Stimulated activated CD4-positive, alpha-beta T cell treated with anti-CD3 and anti-CD28 coated beads, Interleukin-1b, Interleukin-23, amount 100 ng/mL, for 48 hours (primary cell): ENCODE data around the gene ABHD11.
A peak's percentile ranks its signal among the peaks of the same experiment; 100 is the strongest.
"Not testable (repeated sequence)": the region's sequence is repeated elsewhere in the genome, so short reads cannot be mapped to it uniquely, and the experiment has no call there.

Experiments
- DNase-seq: peaks from one replicate; pipeline ENCODE4 v3.0.0-alpha.2; 2020

Gene ABHD11

DNA sequence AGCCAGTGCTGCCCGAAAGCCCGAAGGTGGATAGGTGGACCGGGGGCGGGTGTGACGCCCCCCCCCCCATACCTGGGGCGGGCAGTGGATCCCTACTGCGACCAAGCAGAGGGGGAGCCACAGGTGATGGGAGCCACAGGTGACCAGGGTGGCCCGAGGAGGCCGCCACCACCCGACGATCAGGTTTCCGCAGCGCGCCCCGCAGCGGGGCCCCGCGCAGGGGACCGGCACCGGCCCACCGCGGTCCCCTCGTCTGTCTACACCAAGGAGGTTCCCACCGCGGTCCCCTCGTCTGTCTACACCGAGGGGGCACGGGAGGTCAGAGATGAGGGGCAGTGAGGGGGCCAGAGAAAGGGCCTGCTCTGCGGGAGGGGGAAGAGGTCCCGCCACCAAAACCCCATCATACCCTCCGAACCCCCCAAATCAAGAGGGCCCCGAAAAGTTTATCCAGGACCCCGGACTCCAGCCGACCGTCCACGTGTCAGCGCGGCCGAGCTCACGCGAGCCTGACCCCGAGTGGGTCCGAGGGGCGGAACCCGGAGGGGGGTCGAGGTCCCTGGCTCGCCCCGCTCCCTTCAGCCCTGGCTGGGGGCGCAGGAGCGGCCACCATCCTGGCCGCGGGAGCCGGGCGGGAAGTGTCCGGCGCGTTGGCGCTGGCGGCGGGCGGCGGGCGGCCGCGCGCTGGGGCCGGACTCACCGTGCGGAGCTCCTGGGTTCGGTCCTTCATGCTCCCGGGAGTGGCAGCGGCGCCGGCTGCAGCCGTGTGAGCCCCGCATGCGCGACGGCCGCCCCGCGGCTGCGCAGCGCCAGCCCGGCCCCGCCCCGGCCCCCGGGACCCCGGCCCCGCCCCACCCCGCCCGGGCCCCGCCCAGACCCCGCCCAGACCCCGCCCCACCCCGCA is 19.4 kb downstream of the ABHD11 start, which contains the start of gene STX1A:
TSS of gene STX1A (minus strand) at position 765 of the 901 bp plus-strand sequence. CDS start at position 727, 38 bp downstream.
- DNase-seq = peak; percentile 66

DNA sequence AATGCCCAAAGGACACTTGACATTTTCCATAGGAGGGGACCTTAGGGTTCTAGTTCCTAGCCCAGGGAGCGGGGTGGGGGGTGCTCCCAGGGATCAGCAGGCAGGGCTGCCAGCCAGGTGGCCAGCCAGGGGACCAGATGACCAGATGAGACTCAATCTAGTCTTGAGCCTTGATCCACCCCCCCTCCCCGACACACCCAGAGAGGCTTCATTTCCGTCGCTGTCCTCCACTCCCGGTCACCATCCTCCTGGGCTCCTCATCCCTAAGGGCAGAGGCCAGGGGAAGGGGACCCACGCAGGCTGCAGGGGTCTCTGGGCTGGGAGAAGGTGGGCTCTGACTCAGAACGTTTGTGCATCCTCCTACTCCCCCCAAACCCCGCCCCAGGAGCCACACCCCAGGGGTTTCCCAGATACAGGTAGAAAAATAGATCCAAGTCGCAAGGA is 20.1 kb downstream of the ABHD11 start:
- no peak for DNase-seq

DNA sequence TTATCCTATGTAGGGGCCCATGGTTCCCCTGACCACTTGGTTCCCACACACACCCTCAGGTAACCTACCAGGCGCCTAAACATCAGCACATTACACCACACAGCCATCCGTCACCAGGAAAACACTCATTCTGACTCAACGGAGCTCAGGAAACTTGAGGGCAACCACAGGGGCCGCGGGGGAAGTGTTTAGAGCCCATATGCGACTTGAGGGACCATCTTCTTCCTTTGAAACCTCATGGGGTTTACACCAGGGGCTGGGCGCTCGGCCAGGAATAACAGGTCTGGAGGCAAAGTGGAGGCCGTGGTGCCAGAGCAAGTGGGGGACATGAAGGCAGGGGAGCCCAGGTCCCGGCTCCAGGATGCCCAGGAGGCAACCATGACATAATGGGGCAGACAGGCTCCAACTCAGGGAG is 20.6 kb downstream of the ABHD11 start:
- DNase-seq = peak; percentile 80

DNA sequence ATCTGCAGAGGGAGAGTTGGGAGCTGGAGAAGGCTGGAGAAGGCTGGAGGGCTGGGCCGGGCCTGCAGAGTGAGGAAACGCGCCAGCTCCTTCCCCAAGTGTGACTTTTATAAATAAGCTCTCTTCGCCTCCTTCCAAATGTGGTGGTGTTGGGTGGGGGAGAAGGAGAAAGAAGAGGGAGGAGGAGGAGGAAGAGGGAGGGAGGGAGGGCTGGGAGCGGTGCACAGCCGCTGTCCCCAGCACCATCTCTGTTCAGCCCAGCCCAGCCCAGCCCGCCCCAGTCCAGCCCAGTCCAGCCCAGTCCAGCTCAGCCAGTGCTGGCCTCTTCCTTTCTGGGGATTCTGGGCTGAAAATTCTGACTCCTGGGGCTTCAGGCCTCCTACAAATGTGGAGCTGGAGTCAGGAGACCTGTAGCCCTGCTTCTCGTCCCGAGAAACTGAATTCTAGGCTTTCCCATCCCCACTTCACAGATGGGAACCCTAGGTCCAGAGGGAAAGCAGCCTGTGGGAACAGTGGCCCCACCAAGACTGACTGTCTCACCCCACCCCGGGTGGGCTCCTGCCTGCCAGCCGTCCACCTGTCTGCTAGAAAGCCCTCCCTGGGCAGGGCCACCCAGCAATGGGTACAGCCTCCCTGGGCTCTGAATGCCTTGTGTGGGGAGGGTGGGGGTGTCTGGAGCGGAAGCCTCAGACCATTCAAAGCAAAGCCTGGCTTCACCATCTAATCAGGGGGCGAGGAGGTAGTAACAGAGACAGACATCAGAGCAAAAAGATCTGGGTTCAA is 21.4 kb downstream of the ABHD11 start:
- no peak for DNase-seq

DNA sequence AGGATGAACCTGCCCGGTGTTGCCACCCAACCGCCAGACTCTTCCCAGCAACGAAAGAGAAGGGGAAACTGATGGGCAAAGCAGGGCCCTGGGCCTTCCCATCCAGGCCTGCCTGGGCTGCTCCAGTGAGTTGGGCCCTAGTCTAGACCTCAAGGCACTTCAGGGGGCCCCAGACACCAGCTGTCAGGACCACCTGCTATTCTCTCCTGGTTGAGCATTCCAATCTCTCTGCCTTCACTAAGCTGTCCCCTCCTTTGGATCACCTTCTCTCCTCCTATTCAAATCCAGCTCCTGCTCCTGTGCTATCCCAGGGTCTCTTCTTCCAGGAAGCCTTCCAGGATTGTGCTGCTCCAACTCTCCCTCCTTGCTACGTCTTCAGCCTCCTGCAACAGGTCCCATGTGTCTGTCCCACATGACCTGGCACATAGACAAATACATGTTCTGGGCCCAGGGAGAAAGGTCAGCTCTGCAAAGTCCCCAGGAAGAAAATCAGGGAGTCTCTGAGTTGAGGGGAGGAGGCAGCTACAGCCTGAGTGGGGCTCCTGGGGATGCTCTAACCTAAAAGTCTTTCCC is 22.2 kb downstream of the ABHD11 start:
- DNase-seq = no peak

DNA sequence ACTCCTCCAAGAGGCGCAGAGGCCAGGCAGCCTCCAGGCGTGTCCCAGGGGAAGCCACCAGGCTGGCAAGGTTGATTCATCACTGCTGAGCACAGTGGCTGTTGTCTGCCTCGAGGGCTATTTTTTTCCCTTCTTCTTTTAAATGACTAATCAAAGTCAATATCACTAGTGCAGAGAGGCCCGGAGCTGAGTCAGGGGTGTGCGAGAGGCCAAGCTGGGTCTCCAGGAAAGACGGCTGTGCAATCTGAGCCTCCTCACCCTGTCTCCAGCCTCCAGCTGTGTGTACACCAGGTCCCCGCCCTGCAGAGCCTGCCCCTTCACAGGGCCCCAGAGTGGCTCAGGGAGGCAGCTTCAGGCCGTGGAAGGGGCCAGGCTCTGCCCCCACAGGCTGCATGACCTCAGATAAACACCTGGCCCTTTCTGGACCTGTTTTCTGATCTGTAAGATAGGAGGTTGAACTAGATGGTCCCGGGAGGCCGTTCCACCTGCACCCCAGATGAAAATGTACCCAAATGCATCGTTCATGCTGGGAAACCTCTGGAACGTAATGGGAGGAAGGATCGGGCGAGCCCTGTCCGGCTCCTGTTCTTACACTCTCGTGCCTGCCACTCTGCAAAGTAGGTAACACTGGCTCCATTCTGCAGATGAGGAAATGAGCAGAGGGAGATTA is 22.8 kb downstream of the ABHD11 start:
- DNase-seq = peak; percentile 91

DNA sequence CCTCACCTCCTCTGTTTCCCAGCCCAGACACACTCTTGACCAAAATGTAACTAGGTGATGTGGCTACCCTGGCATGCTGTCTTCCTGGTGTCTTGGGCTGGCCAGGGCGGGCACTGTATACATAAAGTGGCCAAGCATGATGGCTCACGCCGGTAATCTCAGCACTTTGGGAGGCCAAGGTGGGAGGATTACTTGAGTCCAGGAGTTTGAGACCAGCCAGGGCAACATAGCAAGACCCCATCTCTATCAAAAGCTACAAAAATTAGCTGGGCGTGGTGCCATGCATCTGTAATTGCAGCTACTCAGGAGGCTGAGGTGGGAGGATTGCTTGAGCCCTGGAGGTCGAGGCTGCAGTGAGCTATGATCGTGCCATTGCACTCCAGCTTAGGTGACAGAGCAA is 25.3 kb downstream of the ABHD11 start:
- not testable (repeated sequence) for DNase-seq

DNA sequence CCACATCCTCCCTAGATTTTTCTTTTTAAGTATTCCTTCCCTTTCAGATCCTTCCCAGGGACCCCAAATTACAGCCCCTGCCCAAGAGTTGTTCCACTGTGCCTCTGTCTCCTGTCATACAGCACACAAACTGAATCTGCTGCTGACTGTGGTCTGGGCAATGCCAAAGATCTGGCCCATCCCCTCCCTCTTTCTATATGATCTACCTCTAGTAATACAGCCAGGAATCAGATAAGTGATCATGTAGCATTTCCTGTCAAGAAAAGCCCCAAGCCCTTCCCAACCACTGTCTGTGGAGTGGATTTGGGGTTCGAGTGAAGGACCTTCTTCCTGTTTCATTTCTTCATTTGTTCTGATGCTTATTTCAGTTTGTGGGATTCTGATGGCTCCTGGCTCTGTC is 25.8 kb downstream of the ABHD11 start:
- no peak for DNase-seq

DNA sequence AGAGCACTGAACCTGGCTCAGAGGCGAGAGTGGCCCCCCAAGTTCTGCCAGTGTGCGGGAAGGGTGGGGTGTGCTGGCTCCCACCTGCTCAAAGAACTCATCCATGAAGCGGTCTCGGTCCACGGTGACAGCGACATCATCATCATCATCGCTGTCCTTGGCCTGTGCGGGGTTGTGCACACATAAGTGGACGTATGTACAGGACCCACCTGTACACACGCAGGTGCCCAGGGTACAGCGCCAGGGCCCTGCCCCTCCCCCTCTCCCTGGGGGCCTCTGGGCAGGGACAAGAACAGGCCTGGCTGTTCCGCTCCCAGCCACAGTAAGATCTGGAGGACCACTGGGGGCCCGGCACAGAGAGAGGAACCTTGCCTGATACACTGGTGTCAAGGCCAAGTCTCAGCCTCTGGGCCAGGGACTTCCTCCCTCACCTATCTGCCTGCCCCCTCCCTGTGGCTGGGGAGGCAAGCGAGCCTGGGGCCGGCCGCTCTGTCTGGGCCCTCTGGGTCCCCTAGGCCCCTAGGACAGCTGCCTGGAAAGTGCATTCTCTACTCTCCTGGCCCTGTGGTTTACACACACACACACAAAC is 29.5 kb downstream of the ABHD11 start:
- DNase-seq = no peak

DNA sequence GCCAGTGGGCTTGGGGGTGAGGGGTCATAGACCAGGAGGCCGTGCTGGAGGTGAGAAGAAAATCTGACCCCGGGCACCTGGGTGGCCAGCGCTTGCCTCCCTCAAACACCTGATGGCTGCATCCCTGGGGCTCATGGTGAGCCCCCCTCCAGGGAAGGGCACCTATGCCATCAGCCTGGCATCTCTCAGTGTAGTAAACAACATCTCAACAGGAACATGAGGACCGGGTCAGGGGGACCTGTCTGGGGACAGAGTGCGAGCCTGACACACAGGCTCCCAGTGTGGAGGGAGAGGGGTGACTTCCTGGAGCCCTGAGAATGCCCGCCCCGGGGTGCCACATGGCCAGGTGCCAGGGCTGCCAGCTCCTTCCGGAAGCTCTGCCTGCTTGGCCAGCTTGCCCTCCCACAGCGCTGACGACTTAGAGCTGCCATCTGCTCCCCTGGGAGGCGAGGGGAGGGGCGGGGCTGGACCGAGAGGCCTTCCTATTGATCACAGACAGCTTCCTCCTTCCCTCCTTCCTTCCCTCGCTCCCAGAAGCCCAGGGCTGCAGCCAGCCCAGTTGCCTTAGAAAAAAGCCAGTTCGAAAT is 31.5 kb downstream of the ABHD11 start:
- no peak for DNase-seq

DNA sequence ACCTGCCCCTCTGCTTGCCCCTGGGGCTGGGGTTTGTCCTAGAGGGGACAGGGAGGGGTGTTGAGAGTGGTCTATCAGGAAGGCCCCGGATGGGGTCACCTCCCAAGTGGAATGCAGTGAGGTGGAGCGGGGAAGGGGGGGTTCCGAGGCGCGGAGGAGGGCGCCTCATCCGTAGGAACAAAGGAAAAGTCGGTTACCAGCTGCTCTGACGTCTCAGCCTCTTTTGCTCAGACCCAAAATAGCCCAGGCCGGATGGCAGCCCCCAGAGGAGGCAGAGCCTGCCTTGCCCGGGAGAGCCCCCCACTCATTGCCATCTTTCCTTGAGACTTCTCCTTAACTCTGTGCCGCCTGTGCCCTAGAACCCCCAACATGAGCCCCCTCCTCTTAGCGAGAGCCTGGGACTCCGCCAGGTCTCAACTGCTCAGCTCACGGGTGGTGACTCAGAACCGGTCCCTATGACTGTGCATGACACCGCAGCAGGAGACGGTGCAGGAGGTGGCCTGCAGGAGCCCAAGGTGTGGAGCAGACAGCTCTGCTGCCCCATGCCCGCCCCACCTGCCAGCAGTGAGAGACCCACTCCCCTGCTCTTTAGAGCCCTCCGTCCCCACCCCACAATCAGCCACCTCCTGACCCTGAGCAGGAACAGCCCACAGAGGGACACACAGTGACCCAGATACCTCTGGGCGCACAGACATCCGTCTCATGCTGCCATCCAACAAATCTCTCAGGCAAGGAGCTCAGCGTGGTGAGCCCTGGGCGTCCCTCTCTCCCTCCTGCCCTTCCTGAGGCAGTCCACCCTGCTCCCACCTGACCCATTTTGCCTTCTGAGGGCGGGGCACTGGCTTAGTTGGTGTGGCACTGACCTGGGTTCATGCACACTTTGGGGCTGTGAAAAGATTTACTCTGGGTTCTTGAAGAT is 32.2 kb downstream of the ABHD11 start:
- DNase-seq = peak; percentile 66

DNA sequence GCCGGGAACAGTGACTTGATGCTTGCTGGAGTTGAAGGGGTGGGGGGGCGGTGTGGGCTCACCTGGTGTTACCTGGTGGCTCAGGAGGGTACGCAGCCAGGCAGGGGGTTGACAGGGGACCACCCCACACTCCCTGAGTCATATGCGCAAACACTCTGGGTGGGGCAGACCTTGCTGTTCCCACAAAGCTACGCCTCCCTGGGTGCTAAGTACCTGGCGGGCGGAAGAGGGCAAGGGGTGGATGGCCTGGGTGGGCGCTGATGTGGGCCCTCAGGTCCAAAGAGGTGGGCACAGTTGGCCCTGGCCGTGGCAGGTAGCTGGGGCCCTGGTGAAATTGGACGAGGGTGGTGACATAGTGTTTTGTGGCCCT is 33.1 kb downstream of the ABHD11 start:
- no peak for DNase-seq

DNA sequence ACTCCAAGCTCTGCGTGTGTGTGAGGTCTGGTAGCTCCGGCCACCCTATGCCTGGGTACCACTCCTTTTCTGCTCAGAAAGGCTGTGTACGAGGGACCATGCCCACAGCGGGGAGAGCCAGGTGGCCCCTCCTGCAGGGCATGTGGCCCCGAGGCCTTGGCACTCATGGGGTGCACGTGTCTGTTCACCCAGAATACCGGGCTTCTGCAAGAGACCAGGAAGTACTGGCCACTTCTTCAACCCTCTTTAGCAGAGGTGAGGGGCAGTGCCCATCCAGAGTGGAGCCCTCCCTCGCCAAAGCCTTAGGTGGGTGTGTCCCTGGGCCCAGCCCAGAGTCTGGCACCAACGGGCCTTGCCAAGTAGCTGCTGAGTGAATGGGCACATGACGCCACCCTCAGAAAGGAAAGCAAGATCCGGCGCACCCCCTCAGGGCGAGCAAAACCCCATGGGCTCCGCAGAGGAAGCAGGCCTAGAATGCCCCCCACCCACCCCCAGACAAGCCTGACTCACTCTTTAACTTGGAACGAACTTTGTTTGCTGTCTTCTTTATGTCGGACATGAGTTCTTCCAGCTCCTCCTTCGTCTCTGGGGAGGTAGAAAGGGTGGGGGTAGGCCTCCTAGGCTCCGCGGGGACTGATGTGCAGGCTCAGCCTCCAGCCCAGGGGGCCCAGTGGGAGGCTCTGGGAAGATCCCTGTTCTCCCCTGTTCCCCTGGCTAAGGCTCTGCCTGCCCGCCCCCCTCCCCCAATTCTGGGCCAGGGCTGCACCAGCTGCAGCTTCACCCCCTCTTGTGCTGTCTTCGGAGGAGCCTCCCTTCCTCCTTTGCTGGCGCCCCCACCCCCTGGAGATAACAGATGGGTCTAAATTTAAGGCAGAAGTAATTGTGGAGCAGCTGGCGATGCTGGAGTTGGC is 33.7 kb downstream of the ABHD11 start:
- DNase-seq = no peak

DNA sequence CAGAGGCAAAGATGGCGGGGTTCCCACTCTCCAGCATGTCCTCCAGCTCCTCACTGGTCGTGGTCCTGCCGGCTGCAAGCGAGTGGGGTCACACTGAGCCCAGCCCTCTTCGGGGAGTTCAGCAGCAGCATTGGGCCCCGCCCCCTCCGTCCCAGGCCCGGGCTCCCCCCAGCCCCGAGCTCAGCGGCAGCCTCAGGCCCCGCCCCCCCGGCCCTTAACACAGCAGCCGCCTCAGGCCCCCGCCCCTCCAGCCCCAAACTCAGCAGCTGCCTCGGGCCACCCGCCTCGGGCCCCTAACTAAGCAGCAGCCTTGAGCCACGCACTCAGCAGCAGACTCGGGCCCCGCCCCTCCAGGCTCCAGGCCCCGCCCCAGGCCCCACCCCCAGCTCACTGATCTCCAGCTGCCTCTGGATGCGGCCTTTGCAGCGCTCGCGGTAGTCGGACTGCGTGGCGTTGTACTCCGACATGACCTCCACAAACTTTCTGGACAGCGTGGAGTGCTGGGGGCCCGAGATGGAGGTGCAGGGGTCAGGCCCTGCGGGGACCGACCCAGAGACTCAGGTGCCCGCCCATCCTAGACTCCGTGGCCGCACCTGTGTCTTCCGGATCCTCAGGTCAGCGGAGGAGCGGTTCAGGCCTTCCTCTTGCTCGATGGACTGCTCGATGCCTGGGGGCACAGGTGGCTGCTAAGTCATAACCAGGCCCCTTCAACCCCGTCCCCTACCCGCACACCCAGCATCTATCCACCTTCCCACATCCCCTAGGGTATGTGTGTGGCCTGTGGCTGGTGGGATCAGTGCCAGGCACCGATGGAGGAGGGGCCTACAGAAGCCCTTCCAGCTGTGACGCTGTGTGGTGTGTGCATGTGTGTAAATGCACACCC is 34.6 kb downstream of the ABHD11 start:
- DNase-seq = peak; percentile 42

DNA sequence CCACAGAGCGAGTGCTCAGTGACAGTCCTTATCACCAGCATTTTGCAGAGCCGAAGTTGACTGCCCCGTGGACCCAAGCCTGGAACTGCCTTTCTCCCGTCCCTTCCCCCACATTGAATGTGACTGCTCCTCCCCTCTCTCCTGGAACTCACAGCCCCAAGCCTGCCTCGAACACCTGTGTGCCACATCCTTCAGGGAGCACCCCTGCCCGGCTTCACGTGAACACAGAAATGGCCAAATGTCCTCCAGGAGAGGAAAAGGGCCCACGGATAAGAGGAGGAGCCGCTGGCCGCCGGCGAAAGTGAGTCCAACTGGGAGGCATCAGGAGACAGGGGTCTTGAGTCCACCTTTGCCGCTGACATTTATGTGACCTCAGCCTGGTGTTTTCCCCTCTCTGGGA is 35.4 kb downstream of the ABHD11 start:
- DNase-seq = no peak

DNA sequence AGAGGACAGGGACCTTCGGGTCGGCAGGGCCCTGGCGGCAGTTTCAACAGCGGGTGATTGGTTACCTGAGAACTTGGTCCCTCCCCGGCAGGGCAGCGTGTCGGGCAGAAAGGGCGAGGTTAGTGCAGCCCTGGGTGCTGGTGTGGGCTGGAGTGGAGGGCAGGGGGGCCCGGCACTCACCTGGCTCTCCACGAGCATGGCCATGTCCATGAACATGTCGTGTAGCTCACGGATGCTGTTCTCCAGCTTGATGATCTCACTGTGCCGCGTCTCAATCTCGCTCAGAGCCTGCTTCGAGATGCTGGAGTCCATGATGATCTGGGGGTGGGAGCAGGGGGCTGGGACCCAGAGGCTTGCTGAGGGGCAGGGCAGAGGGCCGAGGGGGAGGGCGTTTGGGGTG is 35.9 kb downstream of the ABHD11 start:
- no peak for DNase-seq

DNA sequence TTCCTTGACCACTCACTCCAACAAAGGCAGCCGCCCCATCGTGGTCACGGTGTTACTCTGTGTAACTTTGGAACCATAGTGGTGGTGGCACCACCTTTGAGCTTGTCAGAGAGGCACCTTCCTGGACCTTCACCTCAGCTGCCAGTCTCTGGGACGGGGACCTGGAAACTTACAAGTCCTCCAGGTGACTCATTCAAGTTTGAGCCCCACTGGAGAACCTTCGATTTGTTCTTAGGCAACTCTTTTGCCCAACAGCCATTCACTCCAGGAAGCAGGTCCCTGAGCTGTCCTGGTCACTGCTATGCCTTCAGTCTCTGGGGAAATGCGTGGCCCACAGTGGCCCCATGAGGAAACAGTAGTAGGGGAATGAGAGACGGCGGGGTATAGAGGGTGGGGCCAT is 36.4 kb downstream of the ABHD11 start:
- no peak for DNase-seq

DNA sequence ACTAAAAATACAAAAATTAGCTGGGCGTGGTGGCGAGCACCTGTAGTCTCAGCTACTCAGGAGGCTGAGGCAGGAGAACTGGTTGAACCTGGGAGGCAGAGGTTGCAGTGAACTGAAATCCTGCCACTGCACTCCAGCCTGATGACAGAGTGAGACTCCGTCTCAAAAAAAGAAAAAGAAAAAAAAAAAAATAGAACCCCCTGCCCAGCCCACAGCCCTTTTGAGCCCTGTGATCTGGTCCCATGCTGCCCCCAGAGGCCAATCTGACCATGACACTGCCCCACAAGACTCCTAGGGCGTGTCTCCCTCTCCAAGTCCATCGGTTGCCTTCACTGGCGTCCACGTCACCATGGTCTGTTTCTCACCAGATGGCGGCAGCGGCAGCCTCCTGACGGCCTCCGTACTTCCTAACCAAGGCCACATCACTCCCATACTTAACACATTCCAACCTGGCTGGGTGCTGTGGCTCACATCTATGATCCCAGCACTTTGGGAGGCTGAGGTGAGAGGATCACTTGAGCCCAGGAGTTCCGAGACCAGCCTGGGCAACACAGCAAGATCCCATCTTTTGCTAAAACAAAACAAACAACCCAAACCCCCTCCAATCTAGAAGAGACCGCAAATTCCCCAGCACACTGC is 37.1 kb downstream of the ABHD11 start:
- no peak for DNase-seq
